NCI-H1105 (cell line): Measurements from ENCODE around the gene FOXL2NB.
"Not testable (repeated sequence)": the region's sequence is repeated elsewhere in the genome, so short reads cannot be mapped to it uniquely, and the experiment has no call there.

Experiments used
- DNase-seq: peaks from one replicate; lab custom pipeline; 2025; lab: John Stamatoyannopoulos, UW

The FOXL2NB gene

DNA sequence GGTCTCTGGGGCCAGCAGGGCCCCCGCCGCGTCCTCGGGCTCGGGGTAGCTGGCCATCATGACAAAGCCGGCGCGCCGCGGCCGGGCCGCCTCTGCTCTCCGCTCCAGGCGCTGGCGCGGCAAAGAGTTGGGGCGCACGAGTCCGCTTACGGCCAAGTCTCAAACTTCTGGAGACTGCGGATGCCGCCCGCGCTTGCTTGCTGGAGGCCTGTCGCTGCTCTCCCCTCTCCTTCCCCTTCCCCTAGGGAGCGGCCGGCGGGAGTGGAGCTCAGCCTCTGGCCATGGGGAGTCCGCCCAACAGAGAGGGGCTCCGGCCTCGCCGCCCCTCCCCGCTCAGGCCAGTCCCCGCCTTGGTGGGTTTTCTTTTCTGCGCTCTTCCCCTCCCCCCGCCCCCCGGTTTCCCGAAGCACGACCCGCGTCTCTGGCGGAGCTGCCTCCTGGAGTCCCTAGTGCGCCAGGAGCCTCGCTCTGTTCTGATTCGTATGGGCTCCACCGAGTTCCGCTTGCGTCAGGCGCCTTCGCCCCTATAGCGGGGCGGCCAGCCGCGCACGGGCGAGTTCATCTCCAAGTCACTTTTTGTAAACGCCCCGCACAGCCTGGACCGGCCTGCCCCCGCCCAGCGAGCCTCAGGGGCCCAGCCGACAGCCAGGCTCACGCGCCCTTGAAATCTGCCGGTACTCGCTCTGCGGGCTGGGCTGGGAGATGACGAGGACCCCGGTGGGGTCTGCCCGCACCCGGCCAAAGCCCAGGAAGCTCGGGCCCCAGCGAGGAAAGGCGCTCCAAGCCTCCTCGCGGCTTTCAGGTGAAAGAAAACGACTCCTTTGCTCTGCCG is at the start of gene FOXL2NB, which contains the start of gene FOXL2:
Gene FOXL2NB, plus strand, starts transcription at position 555 of the 832 bp plus-strand sequence. Its CDS starts 148 bp downstream, at position 703.
Gene FOXL2, minus strand, starts transcription at position 475 of the 832 bp plus-strand sequence. Its CDS starts 415 bp downstream, at position 60.
- DNase-seq, result peak; percentile 59

DNA sequence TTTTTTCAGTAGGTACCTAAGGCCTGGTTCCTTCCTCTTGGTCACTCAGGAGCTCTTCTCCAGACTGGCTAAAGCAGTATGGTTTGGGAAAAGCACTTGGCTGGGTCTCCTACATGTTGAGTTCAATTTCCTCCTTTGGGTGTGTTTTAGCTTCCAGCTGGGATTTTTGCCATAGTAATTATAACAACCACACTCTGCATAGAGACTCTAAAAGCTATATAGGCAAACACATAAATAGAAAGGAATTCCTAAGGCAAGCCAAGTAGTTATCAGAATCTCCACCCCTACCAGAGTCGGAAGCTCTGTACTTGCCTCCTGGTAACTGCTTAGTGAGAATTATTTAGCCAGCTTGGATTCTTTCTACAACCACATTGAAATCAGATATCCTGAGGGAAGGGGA is 48.7 kb upstream of the FOXL2NB start:
- no peak for DNase-seq

DNA sequence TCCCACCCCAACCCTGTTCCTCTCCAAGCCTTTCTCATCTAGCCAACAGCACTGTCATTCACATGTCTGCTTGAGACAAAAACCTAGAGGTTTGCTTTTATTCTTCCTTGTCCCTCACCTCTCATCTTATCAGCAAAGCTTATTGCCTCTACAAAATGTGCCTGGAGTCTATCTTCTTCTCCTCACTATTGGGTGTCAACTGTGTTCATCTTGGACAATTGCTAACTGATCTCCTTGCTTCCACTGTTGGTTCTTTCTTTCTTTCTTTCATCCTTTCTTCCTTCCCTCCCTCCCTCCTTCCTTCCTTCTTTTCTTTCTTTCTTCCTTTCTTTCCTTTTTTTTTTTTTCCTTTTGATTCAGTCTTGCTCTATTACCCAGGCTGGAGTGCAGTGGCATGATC is 48.3 kb upstream of the FOXL2NB start:
- DNase-seq, result no peak

DNA sequence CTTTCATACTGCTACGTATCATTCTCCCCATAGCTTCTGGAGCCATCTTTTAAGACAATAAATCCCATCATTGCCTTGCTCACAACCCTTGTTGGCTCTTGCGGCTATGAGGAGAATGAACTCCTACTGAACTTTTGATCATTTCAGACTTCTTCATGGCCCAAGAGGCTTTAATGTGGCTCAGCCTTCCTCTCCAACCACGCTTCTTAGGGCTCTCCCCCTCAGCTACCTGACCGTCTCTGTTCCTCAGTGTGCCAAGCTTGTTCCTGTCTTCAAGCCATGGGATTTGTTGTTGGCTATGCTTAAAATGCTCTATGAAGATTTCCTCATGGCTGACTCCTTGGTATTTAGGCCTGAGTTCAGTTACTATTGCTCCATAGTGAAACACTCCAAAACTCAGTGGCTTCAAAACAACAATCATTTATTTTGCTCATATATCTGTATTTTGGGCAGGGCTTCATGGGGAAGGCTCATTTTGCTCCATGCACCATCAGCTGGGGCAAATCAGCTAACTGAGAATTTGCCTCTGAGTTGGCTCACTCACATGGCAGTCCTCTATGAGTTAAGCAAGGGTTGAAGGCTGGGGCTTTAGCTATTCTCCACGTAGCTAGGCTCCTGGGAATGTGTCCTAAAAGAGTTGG is 47.5 kb upstream of the FOXL2NB start:
- no peak for DNase-seq

DNA sequence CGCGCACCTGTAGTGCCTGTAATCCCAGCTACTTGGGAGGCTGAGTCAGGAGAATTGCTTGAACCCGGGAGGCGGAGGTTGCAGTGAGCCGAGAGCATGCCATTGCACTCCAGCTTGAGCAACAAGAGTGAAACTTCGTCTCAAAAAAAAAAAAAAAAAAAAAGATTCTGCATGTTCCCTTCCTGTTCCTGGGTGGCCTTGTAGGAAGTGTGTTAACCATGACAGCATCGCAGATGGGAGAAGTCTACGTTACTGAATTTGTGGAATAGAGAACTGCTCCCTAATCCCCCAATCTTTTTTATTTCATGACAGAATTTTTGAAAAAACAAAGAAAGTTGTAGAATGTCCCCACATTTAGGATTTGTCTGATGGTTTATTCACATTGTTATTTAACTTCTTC is 45.5 kb upstream of the FOXL2NB start:
- no peak for DNase-seq

DNA sequence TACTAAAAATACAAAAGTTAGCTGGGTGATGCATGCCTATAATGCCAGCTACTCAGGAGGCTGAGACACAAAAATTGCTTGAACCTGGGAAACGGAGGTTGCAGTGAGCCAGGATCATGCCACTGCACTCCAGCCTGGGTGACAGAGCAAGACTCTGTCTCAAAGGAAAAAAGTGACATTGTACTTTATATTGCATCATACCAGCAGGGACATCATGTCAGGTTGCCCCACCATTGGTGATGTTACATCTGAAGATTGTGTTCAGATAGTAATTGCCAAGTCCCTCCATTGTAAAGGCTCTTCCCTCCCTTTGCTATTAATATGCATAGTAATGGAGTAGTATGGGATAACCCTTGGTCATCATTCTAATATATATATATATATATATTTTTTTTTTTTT is 44.8 kb upstream of the FOXL2NB start:
- no peak for DNase-seq

DNA sequence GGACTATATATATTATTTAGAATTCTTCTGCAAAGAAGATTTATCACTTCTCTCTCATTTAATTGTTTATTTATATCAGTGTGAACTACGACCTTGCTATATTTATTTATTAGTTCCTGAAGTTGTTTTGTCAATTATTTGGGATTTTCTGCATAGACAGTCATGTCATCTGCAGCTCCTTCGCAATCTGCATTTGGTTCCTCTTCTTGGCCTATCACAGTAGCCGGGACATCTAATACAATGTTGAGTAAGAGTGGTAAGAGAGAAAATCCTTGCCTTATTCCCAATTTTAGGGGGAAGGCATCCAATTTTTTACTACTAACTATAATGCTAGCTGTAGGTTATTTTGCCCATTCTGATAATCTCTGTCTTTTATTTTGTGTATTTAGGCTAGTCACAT is 39.5 kb upstream of the FOXL2NB start:
- no peak for DNase-seq

DNA sequence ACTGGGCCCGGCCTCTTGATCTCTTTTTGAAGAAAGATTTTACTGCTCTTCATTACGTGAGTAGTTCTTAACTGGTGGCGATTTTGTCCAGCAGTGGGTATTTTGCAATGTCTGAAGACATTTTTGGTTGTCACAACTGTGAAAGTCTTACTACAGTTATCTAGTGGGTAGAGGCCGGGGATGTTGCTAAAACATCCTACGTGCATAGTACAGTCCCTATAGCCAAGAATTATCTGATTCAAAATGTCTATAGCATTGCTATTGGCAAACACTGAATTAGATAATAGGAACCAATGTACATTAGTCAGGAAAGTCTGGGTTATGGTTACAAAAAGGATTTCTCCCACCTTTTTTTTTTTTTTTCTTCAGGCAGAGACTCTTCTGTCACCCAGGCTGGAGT is 38.2 kb upstream of the FOXL2NB start:
- no peak for DNase-seq

DNA sequence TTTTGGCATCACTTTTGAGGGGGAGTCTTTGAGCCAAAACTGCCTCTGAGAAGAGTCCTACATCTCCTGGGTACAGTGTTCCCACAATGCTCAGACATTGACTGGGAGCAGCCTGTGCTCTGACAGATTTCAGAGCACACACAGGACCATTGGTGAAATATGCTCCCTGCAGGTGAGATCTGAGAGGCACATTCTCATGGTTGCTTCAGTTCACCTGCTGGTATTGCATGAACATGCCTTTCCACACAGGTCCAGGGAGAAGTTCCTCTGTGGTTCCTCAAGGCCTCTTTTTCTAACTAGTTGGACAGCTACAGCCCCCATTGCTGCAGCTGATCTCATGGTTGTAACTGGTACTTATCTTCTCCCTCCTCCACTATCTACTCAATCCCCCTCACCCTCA is 37.1 kb upstream of the FOXL2NB start:
- DNase-seq, result no peak

DNA sequence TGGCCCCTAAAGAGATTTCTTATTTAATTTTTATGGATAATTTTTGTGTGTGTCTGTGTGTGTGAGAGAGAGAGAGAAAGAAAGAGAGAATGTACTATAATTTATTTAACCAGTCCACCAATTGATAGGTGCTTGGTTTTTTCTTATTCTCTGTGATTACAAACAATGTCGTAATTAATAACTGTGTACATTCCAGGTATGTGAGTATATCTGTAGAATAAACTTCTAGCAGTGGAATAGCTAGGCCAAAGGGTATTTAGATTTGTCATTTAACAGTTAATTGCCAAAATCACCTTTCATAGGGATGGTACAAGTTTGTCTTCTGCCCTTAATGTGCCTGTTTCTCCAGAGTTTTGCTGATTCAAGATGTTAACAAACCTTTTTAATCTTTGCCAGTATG is 35.4 kb upstream of the FOXL2NB start:
- no peak for DNase-seq

DNA sequence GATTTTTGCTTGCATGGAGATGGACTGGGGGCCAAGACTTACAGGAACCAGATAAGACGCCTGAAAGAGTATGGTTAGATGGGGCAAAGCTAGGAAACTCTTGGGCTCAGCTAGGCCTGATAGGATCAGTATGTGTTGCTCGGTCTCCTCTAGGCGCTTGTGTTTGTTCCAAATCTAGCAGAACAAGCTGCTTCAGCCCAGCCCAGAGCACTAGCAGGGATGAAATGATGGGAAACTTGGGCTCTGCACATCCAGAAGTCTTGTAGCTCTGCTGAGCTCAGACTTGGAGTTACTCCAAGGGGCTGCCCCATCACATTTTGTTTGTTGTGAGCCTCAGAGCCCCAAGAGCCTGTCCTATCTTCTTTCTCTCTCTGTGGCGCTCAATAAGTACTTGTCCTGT is 34.8 kb upstream of the FOXL2NB start:
- no peak for DNase-seq

DNA sequence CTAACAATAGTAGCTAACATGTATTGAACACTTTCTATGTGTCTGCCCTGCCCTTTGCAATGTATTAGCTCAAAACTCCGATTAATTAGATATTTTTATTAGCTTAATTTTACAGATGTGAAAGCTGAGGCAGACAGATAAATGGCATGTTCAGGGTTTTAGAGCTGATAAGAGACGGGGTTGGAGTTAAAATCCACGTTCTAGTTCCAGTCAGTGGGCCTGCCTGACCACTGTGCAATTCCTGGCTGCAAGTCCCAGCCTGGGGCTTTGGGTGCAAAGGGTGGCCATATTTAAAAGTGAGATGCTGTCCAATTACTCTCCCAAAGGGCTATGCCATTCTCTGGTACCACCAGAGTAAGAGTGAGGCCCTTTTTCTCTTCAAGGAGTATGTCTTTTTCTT is 33.3 kb upstream of the FOXL2NB start:
- no peak for DNase-seq

DNA sequence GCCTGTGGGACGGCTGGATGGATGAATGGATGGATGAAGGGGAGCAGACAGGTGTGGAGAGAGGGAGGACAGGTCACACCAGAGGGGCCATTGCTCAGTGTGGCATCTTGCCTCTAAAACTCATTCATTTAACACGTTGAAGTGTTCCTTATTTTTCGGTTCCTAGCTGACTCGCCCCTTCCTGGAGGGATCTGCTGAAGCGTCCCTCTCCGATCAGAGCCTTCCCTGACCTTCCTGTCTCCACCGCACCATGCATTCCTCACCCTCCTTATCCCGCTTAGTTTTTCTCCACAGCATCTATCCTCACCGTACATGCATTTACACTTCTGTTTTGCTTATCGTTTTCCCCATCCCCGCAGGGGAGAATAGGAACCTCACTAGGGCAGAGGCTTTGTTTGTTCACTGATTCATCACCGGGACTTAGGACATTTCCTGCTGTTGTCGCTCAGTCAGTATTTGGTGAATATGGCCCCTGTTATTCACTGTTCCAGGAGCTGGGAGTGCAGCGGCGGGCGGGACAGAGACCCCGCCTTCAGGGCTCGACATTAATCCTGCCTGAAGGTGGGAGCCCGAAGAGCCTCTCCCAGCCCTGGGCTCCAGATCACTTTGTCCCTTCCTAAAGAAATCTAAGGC is 32.0 kb upstream of the FOXL2NB start:
- no peak for DNase-seq

DNA sequence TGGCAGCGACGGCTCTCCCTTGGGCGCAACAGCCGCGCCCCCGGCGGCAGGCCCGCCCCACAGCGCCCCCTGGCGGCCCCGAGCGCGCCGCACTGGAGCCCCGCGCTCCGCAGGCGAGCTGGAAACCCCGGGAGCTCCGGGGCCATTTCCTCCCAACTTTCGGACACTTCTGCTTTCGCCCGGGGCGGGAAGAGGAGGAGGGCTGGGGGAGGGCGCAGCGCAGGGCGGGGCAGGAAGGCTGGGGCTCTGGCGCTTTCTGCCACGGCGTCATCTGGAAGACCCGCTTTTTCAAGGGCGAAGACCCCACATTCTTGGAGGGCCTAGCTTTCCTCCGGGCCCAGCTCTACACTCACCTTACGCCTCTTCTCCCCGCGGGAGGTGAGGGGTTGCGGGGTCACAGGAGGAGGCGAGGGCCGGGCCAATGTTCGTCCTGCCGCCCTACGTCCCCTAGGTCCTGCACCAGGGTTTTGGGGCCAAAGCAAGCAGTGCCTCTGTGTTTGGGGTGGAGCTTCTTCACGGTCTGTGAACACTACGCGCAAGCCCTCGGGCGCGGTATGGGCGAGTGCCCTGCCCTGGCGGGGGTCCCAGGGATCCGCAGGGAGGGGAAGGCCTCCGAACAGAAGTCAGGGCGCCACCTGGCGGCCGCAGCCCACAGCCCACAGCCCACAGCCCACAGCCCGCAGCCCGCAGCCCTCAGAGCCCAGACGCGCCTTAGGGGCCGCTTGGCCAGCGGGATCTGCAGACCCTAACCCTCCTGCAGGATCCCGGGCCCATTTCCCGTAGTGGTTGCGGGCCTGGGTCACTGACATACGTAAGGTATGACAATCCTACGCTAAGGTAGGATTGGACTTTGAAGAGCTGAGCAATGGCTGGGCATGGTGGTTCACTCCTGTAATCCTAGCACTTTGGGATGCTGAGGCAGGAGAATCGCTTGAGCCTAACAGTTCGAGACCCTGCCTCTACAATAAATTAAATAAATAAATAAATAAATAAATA is 31.2 kb upstream of the FOXL2NB start:
- peak; percentile 95 for DNase-seq

DNA sequence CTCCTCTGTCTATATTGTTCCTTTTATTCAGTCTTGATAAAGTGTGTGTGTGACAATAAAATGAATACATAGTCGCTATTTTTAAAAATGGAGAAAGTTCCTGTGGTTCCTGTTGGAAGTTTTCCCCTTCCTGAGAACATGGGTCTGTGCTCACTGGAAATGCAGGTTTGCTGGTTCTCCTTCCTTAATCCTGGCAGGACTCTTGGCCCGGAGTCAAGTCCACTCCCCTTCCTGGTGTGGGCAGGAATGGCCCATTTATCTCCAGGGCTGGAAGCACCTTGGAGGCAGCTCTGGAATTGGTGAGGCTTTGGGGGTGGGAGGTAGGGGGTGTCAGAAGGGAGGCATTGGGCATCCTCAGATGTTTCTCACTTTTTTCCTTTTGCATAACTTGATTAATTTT is 30.2 kb upstream of the FOXL2NB start:
- DNase-seq, result no peak

DNA sequence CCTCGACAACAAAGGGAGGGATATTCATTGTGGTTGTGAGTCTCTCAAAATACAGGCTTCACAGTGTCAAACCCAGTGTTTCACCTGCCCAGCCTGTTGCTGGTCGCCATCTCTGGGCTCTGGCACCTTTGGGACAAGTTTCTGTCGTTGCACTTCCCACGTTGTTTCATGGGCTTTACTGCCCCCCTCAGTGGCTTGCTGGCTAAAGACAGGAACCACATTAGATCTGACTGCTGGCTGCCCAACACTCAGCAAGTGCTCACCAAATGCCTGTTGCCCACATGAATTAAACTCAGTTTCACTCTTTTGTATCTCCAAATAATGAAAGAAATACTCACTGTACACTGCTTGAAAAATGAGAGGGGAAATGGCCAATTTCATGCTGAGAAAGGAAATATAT is 27.7 kb upstream of the FOXL2NB start:
- no peak for DNase-seq

DNA sequence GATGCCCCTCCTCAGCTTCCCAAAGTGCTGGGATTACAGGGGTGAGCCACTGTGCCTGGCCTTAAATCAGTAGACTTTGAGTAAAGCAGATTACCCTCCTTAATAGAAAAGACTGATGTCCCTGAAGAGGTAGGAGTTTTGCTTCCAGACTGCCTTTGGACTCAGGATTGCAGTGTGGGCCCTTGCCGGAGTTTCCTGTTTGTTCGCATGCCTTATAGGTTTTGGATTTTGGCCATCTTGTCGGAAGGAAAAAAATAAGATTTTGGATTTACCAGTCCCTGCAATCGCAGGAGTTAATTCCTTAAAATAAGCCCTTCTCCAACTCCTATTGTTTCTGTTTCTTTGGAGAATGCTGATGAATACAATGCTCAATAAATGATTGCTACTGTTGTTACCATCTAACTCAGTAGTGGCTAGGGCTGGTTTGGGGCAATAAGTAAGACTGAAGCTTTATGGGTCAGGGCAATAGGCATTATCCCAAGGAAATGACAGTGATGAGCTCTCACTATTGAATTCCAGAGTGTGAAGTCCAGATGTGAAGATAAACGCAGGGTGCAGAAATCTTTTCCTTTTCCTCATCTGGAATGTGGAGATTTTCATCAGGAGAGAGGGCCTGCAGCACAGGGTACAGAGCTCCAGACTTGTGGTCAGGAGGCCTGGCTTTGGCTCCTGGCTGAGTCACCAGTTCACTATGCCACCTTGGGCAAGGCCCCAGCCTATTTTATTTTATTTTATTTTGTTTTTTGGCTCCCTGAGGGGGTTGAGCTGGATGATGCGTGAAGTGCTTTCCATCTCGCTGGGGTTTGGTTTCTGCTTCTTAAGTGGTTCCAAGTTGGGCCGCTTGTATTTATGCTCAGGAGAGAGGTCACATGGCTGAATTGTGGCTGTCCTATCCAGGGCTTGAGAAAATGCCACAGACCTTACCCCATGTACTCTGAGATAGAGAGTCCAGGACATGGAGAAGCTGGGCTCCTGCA is 25.4 kb upstream of the FOXL2NB start:
- DNase-seq, result no peak

DNA sequence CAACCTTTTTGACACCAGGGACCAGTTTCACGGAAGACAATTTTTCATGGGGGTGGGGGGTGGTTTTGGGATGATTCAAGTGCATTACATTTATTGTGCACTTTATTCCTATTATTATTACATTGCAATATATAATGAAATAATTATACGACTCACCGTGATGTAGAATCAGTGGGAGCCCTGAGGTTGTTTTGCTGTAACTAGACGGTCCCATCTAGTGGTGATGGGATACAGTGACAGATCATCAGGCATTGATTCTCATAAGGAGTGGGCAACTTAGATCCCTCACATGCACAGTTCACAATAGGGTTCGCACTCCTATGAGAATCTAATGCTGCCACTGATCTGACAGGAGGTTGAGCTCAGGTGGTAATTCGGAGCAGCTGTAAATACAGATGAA is 24.6 kb upstream of the FOXL2NB start:
- not testable (repeated sequence) for DNase-seq

DNA sequence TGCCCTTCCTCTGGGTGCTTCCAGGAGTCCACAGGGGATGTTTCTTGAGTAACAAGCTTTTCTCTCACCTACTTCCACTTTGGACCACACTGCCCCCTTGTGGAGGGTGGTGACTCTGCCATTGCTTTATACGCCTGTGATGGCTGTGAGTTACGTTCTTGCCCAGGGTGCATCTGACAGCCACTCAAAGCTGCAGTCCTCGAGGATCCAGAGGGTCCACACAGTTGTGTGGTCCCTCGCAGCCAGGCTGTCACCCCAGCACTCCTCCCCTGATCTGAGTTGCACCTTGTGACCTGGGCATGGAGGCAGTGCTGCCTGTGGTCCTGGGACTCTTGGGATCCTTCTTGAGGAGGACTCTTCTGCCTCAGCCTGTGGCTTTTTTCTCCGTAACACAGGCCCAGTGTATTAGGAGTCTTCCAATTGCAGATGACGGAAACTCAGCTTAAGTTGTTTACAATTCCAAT is 23.5 kb upstream of the FOXL2NB start:
- peak; percentile 82 for DNase-seq

DNA sequence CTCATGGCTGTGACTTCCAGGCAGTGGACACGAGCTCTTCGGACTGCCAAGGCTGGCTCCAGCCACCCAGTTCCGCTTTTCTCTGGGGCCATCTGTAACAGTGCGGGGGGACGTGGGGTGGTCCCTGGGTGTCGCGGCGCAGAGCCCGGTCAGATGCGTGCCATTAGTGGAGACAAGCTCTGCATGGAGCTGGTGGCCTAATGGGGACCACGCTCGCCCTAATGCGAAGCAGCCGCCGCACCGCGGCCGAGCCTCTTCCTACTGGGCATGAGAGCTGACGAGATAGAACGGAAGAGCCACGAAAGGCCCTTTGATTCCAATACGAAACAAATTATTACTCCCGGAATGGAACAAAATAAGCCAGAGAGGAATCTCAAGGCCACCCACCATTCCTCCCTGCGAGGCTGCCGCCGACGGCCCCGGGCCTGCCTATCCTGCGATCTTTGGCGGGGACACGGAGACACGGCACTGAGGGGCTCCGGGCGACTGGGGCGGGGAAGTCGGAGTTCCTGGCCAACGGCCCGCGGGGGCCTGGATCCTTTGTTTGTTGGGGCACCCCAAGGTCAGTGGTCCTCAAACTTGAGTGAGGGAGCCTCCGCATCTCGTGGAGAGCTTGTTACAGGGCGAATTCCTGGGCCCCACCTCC is 18.2 kb upstream of the FOXL2NB start:
- DNase-seq, result no peak
